Stimulated activated naive B cell treated with anti-CD40 and anti-IgM and Interleukin-4, amounts not matched to agents 10 μg/mL and 1 μg/mL and 100 μg/mL, for 72 hours (primary cell): Measurements from ENCODE around the gene EIF2A.
A peak's percentile ranks its signal among the peaks of the same experiment; 100 is the strongest.

Source experiments
- ATAC-seq, 2 donors: fragments of 150-1000 bp; cut with Tn5 transposase; replicated peaks; 2 replicates each; pipeline ENCODE4 v1.10.0; 2021; ENCODE audit warnings: moderate library complexity in 1 of 2
- DNase-seq: peaks from one replicate; pipeline ENCODE4 v3.0.0; 2021
- H3K27ac Mint-ChIP-seq: one replicate; pipeline ENCODE4 v1.8.0; 2022; ENCODE audit warnings: mild to moderate bottlenecking, mixed read lengths
- H3K27me3 Mint-ChIP-seq, 2 donors: one replicate each; pipeline ENCODE4 v1.8.0; 2022; ENCODE audit warnings: mixed read lengths in 2 of 2
- H3K36me3 Mint-ChIP-seq, 2 donors: one replicate each; pipeline ENCODE4 v1.8.0; 2022; ENCODE audit warnings: mixed read lengths in 2 of 2, mild to moderate bottlenecking in 1 of 2
- H3K4me1 Mint-ChIP-seq, 2 donors: one replicate each; pipeline ENCODE4 v1.8.0; 2022; ENCODE audit warnings: mixed read lengths in 2 of 2, mild to moderate bottlenecking in 1 of 2
- H3K4me3 Mint-ChIP-seq, 2 donors: one replicate each; pipeline ENCODE4 v1.8.0; 2022; ENCODE audit warnings: mild to moderate bottlenecking in 2 of 2, mixed read lengths in 2 of 2, moderate library complexity in 1 of 2
- H3K9me3 Mint-ChIP-seq, 2 donors: one replicate each; pipeline ENCODE4 v1.8.0; 2022; ENCODE audit warnings: mixed read lengths in 2 of 2, mild to moderate bottlenecking in 1 of 2

The EIF2A gene

DNA sequence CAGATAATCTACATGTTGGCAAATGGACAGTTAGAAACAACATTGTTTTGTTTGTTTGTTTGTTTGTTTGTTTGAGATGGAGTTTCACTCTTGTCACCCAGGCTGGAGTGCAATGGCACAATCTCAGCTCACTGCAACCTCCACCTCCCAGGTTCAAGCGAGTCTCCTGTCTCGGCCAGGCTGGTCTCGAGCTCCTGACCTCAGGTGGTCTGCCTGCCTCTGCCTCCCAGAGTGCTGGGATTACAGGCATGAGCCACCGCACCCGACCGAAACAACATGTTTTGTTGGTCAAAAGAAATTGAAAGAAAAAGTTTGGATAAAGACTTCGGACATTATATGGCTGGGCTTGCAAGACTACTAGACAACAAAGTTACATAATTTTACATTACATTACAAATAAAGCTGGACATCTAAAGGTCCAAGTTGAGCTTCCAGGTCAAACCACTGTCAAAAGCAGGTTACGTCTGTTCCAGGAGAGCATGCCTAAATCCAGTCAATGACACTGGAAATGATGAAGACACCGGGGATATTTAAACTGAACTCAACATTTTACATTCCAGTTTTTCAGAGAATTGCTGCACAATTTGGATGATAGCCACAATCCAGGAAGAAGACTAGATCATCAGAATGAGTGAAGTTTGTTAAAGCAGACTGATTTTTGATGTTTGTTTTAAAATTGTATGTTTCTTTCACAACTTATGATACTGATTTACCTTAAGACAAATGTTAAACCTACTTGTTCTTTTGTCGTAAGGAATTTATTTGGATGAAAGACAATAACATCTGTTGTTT is 18.9 kb upstream of the EIF2A start:
- no peaks in the 10 kb centered on the region for H3K27me3 Mint-ChIP-seq
- no peak overlapping the region for H3K27ac Mint-ChIP-seq
- no peaks in the 10 kb centered on the region for H3K36me3 Mint-ChIP-seq
- ATAC-seq (no peak), DNase-seq (no peak)
- no peaks in the 10 kb centered on the region for H3K9me3 Mint-ChIP-seq
- no peak overlapping the region for H3K4me3 Mint-ChIP-seq
- H3K4me1 Mint-ChIP-seq = no peaks in the 10 kb centered on the region

GRCh38 chr3:150528354-150528797 is 18.2 kb upstream of the EIF2A start:
- no peaks in the 10 kb centered on the region for H3K27me3 Mint-ChIP-seq
- no peaks in the 10 kb centered on the region for H3K4me1 Mint-ChIP-seq
- no peak overlapping the region for H3K4me3 Mint-ChIP-seq
- ATAC-seq = no peak
- no peak for DNase-seq
- no peaks in the 10 kb centered on the region for H3K9me3 Mint-ChIP-seq
- H3K27ac Mint-ChIP-seq = no peak overlapping the region
- peaks cover 0 to 3% of the 10 kb centered on the region in 2 donors for H3K36me3 Mint-ChIP-seq

DNA sequence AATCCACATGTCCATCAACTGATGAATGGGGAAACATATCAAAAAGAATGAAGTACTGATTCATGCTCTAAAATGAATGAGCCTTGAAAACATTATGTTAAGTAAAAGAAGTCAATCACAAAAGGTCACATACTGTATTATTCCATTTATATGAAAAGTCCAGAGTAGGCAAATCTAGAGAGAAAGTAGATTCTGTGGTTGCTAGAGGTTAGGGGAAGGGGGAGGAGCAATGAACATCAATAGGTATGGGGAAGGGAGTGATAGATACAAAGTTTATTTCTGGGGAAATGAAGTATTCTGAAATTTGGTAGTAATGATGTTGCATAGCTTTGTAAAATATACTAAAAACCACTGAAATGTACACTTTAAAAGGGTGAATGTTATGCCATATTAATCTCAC is 14.8 kb upstream of the EIF2A start:
- ATAC-seq (no peak), DNase-seq (no peak)
- Mint-ChIP-seq H3K27me3 (no peaks in the 10 kb centered on the region), H3K9me3 (no peaks in the 10 kb centered on the region), H3K4me3 (no peak overlapping the region), H3K36me3 (peaks cover 5 to 12% of the 10 kb centered on the region in 2 donors), H3K4me1 (no peaks in the 10 kb centered on the region), H3K27ac (no peak overlapping the region)

DNA sequence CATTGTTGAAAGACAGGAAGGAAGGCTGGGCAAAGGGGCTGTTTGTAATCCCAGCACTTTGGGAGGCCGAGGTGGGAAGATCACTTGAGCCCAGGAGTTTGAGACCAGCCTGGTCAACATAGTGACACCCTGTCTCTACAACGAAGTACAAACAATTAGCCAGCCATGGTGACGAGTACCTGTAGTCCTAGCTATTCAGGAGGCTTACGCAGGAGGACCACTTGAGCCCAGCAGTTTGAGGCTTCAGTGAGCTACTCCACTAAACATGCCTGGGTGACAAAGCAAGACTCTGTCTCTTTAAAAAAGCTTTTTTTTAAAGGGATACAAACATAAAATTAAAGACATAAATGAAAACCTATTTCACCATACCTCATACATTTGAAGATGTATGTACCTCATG is 11.4 kb upstream of the EIF2A start:
- Mint-ChIP-seq H3K4me1 (peaks cover 0 to 3% of the 10 kb centered on the region in 2 donors), H3K36me3 (peaks cover 5 to 16% of the 10 kb centered on the region in 2 donors), H3K27me3 (no peaks in the 10 kb centered on the region), H3K9me3 (no peaks in the 10 kb centered on the region), H3K4me3 (no peak overlapping the region), H3K27ac (no peak overlapping the region)
- ATAC-seq = no peak
- DNase-seq = no peak

GRCh38 chr3:150538324-150539208 is 8.0 kb upstream of the EIF2A start:
- Mint-ChIP-seq H3K9me3 (no peaks in the 10 kb centered on the region), H3K4me3 (no peak overlapping the region), H3K36me3 (peaks cover 10 to 26% of the 10 kb centered on the region in 2 donors), H3K27me3 (no peaks in the 10 kb centered on the region), H3K27ac (peak overlapping the region; percentile 47), H3K4me1 (peaks cover 3 to 14% of the 10 kb centered on the region in 2 donors)
- ATAC-seq = no peak
- no peak for DNase-seq

DNA sequence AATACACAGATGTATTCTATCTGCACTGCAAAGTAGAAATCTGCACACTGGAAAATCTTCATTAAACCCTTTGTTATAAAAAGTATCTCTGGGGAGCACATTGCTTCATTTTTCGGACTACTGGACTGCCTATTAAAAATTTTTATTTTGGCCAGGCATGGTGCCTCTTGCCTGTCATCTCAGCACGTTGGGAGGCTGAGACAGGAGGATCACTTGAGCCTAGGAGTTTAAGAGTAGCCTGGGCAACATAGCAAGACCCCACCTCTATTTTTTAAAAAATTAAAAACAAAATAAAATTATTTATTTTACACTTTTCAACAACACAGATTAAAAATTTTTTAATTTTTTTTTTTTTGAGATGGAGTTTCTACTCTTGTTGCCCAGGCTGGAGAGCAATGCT is 6.3 kb upstream of the EIF2A start:
- H3K4me3 Mint-ChIP-seq = no peak overlapping the region
- no peak overlapping the region for H3K27ac Mint-ChIP-seq
- no peaks in the 10 kb centered on the region for H3K27me3 Mint-ChIP-seq
- H3K36me3 Mint-ChIP-seq = peaks cover 5 to 21% of the 10 kb centered on the region in 2 donors
- DNase-seq = no peak
- H3K4me1 Mint-ChIP-seq = peaks cover 5 to 22% of the 10 kb centered on the region in 2 donors
- no peaks in the 10 kb centered on the region for H3K9me3 Mint-ChIP-seq
- no peak for ATAC-seq

- H3K4me3 Mint-ChIP-seq = no peak overlapping the region
- H3K9me3 Mint-ChIP-seq = no peaks in the 10 kb centered on the region
- DNase-seq (no peak), ATAC-seq (no peak)
- H3K27me3 Mint-ChIP-seq = no peaks in the 10 kb centered on the region
- H3K4me1 Mint-ChIP-seq = peaks cover 5 to 27% of the 10 kb centered on the region in 2 donors
- H3K36me3 Mint-ChIP-seq = peaks cover 10 to 28% of the 10 kb centered on the region in 2 donors
- H3K27ac Mint-ChIP-seq = no peak overlapping the region
Measured at GRCh38 chr3:150540991-150541390, 5.6 kb upstream of the EIF2A start.

GRCh38 chr3:150543128-150543527 is 3.5 kb upstream of the EIF2A start:
- Mint-ChIP-seq H3K4me1 (peaks cover 12 to 38% of the 10 kb centered on the region in 2 donors), H3K36me3 (peaks cover 10 to 34% of the 10 kb centered on the region in 2 donors), H3K27me3 (no peaks in the 10 kb centered on the region), H3K27ac (peak overlapping the region; percentile 56), H3K4me3 (no peak overlapping the region), H3K9me3 (no peaks in the 10 kb centered on the region)
- ATAC-seq (no peak), DNase-seq (no peak)

- Mint-ChIP-seq H3K27me3 (no peaks in the 10 kb centered on the region), H3K27ac (no peak overlapping the region), H3K9me3 (no peaks in the 10 kb centered on the region), H3K4me1 (peaks cover 13 to 41% of the 10 kb centered on the region in 2 donors), H3K4me3 (no peak overlapping the region), H3K36me3 (peaks cover 10 to 34% of the 10 kb centered on the region in 2 donors)
- DNase-seq (no peak), ATAC-seq (no peak)
Measured at GRCh38 chr3:150543531-150543930, 3.1 kb upstream of the EIF2A start.

- H3K27ac Mint-ChIP-seq = peak overlapping the region; percentile 20
Measured at GRCh38 chr3:150544041-150544440, 2.5 kb upstream of the EIF2A start.

DNA sequence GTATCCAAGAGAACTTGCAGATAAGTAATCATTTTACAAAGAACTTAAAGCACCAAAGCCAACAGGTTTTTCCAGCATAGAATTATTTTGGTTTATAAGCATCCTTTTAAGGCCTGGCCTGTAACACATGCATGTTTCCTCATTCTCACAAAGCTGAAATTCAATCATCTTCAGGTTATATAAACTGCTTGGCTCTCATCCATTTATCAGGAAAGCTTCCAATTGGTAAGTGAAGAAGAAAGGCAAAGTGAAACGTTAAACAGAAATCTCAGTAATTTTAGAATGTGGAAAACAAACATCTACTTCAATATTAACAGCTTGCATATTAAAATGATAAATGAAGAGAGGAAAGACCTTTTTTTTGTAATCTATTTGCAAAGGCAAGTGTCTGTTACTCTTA is 1.9 kb upstream of the EIF2A start:
- H3K4me1 Mint-ChIP-seq = peaks cover 10 to 47% of the 10 kb centered on the region in 2 donors
- peak overlapping the region; percentile 53 to 61 for H3K4me3 Mint-ChIP-seq
- H3K27ac Mint-ChIP-seq = no peak overlapping the region
- ATAC-seq (no peak), DNase-seq (no peak)
- H3K36me3 Mint-ChIP-seq = peaks cover 14 to 33% of the 10 kb centered on the region in 2 donors
- H3K9me3 Mint-ChIP-seq = no peaks in the 10 kb centered on the region
- H3K27me3 Mint-ChIP-seq = no peaks in the 10 kb centered on the region

More at GRCh38 chr3:150544041-150544440, 2.5 kb upstream of the EIF2A start:
- Mint-ChIP-seq H3K4me3 (peak overlapping the region; percentile 21 to 39), H3K9me3 (no peaks in the 10 kb centered on the region), H3K36me3 (peaks cover 10 to 34% of the 10 kb centered on the region in 2 donors), H3K27me3 (no peaks in the 10 kb centered on the region), H3K4me1 (peaks cover 13 to 41% of the 10 kb centered on the region in 2 donors)
- ATAC-seq = no peak
- DNase-seq = no peak

- H3K36me3 Mint-ChIP-seq = peaks cover 14 to 33% of the 10 kb centered on the region in 2 donors
- H3K4me3 Mint-ChIP-seq = peak overlapping the region; percentile 94 to 98
- peak overlapping the region; percentile 99 for H3K27ac Mint-ChIP-seq
- peaks cover 10 to 50% of the 10 kb centered on the region in 2 donors for H3K4me1 Mint-ChIP-seq
- ATAC-seq (peak in 1 of 2 donors; percentile 2), DNase-seq (no peak)
- H3K9me3 Mint-ChIP-seq = no peaks in the 10 kb centered on the region
- H3K27me3 Mint-ChIP-seq = no peaks in the 10 kb centered on the region
Measured at GRCh38 chr3:150545419-150546225, 965 bp upstream of the EIF2A start.

DNA sequence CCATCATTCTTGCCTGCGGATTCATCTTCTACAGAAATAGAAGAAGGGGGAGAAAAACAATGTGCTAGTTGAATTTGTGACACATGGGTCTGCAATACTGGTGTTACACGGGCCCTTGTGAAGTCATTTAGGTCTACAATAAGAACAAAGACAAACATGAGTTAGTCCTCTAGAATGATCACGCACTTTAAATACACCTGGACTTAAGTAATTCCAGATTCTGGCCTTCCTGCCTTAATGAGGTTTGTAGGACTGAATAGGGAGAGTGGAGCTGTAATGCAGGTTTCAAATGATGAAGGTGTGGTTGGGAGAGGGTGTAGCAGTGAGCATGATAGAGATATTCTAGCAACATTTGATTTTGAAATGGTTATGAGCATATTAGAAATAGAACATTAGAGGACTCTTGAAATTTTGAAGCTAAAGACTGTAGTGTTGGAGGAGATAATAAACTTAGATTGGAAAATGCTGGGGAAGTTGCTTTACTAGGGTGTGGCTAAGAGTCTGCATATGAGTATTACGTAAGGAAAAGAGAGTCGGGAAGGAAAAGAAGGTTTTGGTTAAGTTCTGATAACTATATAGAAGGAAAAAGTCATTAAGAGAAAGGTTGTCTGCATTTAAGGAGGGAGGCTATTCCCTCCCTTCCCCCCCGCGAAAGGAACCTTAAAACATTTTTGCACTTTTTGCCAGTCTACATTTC is 606 bp downstream of the EIF2A start:
- Mint-ChIP-seq H3K9me3 (no peaks in the 10 kb centered on the region), H3K27ac (peak overlapping the region; percentile 99), H3K27me3 (no peaks in the 10 kb centered on the region), H3K36me3 (peaks cover 9 to 31% of the 10 kb centered on the region in 2 donors), H3K4me3 (peak overlapping the region; percentile 94 to 98), H3K4me1 (peaks cover 14 to 51% of the 10 kb centered on the region in 2 donors)
- DNase-seq (no peak), ATAC-seq (no peak)
